K562 (cell line): Measurements from ENCODE around the gene EXOC3L1. TPM values are rescaled to one million over a fixed set of nuclear protein-coding genes. Genes with fewer than 3 reads are reported as not detected.
A peak's percentile ranks its signal among the peaks of the same experiment; 100 is the strongest.

Experiments
- CHD1 ChIP-seq: fragments of 200-600 bp; sonication (generic); IDR thresholded peaks from one replicate; pipeline ENCODE4 v1.6.1; 2012; ENCODE audit warnings: mild to moderate bottlenecking, moderate library complexity, low read length, inconsistent platforms
- EP400 ChIP-seq: fragments of 450-650 bp; IDR thresholded peaks from 2 replicates; pipeline ENCODE4 v1.6.1; 2017; ENCODE audit warnings: antibody characterized with exemption, mild to moderate bottlenecking, moderate library complexity
- FUS ChIP-seq: fragments of 200-400 bp; formaldehyde crosslinking; optimal IDR thresholded peaks from 2 replicates; pipeline ENCODE3; 2017; ENCODE audit warnings: low read depth, low read length
- JUN ChIP-seq, 2 experiments: sonication (generic) in 1 of 2; formaldehyde crosslinking in 1 of 2; IDR thresholded peaks; 2 replicates each; pipeline versions ENCODE4 v1.6.1 to v1.8.0; 2012 to 2022; ENCODE audit warnings: borderline replicate concordance in 2 of 2, mild to moderate bottlenecking in 2 of 2, improper control_type of control experiment in 1 of 2, low read depth in 1 of 2, low read length in 1 of 2, missing genetic modification reagents in 1 of 2
- KDM4B ChIP-seq, 2 experiments: fragments of 450-650 bp in 1 of 2; sonication (generic) in 1 of 2; IDR thresholded peaks; 2 replicates each; pipeline ENCODE4 v1.6.1; 2016 to 2017; ENCODE audit warnings: borderline replicate concordance in 2 of 2, antibody characterized with exemption in 1 of 2, low read depth in 1 of 2, mild to moderate bottlenecking in 1 of 2
- PHB ChIP-seq: fragments of 250-450 bp; sonication (Bioruptor Pico); IDR thresholded peaks from 2 replicates; pipeline ENCODE4 v1.5.0; 2021
- PHF8 ChIP-seq: fragments of 200-600 bp; sonication (generic); IDR thresholded peaks from 2 replicates; pipeline ENCODE4 v1.6.1; 2012; ENCODE audit warnings: mixed run types, mild to moderate bottlenecking, inconsistent platforms, low read length, moderate library complexity, borderline replicate concordance
- SIN3A ChIP-seq, 2 experiments: fragments of 150-350 bp in 1 of 2; IDR thresholded peaks; 2 replicates each; pipeline ENCODE4 v1.6.1; 2011 to 2016; ENCODE audit warnings: borderline replicate concordance in 2 of 2, low read depth in 2 of 2, low read length in 2 of 2, mild to moderate bottlenecking in 2 of 2, moderate library complexity in 2 of 2; ENCODE audit not compliant: control insufficient read depth in 1 of 2
- SREBF2 ChIP-seq: sonication (generic); formaldehyde crosslinking; IDR thresholded peaks from 2 replicates; pipeline ENCODE4 v1.4.0; 2020; ENCODE audit warnings: mild to moderate bottlenecking, missing genetic modification reagents
- STAG1 ChIP-seq: sonication (generic); formaldehyde crosslinking; IDR thresholded peaks from 2 replicates; pipeline ENCODE4 v1.5.0; 2020; ENCODE audit warnings: missing genetic modification reagents, borderline replicate concordance
- SUPT5H ChIP-seq: fragments of 450-650 bp; IDR thresholded peaks from 2 replicates; pipeline ENCODE4 v1.6.1; 2016
- TFAM ChIP-seq: fragments of 250-450 bp; sonication (Bioruptor Pico); conservative IDR thresholded peaks from 2 replicates; pipeline ENCODE4 v1.5.0; 2021; ENCODE audit warnings: mild to moderate bottlenecking, moderate library complexity
- YY1 ChIP-seq, 3 experiments: IDR thresholded peaks; 2 replicates each; pipeline ENCODE4 v1.6.1; 2011; ENCODE audit warnings: low read length in 2 of 3, mild to moderate bottlenecking in 2 of 3, moderate library complexity in 2 of 3, borderline replicate concordance in 1 of 3, control low read depth in 1 of 3, low read depth in 1 of 3; ENCODE audit not compliant: insufficient read depth in 3 of 3, insufficient replicate concordance in 2 of 3, control insufficient read depth in 1 of 3, insufficient read length in 1 of 3; ENCODE audit errors: extremely low read depth in 1 of 3
- ZNF311 ChIP-seq: fragments of 250-450 bp; sonication (Bioruptor Pico); IDR thresholded peaks from 2 replicates; pipeline ENCODE4 v1.4.0; 2020; ENCODE audit warnings: mild to moderate bottlenecking, moderate library complexity
- ZNF444 ChIP-seq: fragments of 250-450 bp; sonication (Bioruptor Pico); IDR thresholded peaks from 2 replicates; pipeline ENCODE4 v1.4.0; 2020; ENCODE audit warnings: mild to moderate bottlenecking, moderate library complexity
- ZNF551 ChIP-seq: fragments of 250-450 bp; sonication (Bioruptor Pico); IDR thresholded peaks from 2 replicates; pipeline ENCODE4 v1.5.0; 2021; ENCODE audit warnings: mild to moderate bottlenecking, moderate library complexity
- ZNF584 ChIP-seq: fragments of 200-800 bp; sonication (Bioruptor generic); IDR thresholded peaks from 2 replicates; pipeline ENCODE4 v1.6.1; 2016; ENCODE audit warnings: low read depth, mild to moderate bottlenecking, missing genetic modification characterization, missing compliant biosample characterization
- ZSCAN29 ChIP-seq: fragments of 450-650 bp; IDR thresholded peaks from 2 replicates; pipeline ENCODE4 v1.6.1; 2017
- polyA plus RNA-seq, 8 experiments: library from polyadenylated mRNA; depleted of rRNA in 4 of 8; stranded (reverse) in 5 of 8; unstranded in 3 of 8; fragments of >200 nt; fragmentation: Nextera tagmentation in 2 of 8; fragmentation: Illumina TruSeq in 1 of 8; extraction: Ambion mirVana in 2 of 8; extraction: Trizol in 1 of 8; gene quantifications; 2 replicates each; pipeline versions ENCODE4 v1.2.1 to v1.2.3, GENCODE V29; 2011 to 2014; ENCODE audit warnings: inconsistent platforms in 1 of 8, missing spikeins in 1 of 8
- total RNA-seq, 7 experiments: library from RNA; depleted of rRNA in 6 of 7; stranded (reverse); fragments of >200 nt in 6 of 7; fragmentation: Illumina TruSeq in 2 of 7; extraction: Trizol in 2 of 7; gene quantifications; 2 replicates each; pipeline versions ENCODE4 v1.2.1 to v1.2.3, GENCODE V29; 2011 to 2021; ENCODE audit warnings: low replicate concordance in 1 of 7
- TF ChIP-seq, protein P1 (sequence below): fragments of 200-800 bp; sonication (Bioruptor generic); IDR thresholded peaks from 2 replicates; pipeline ENCODE4 v1.6.1; 2017; ENCODE audit warnings: missing genetic modification characterization, missing compliant biosample characterization
- TF ChIP-seq, protein P2 (sequence below): fragments of 450-650 bp; IDR thresholded peaks from 2 replicates; pipeline ENCODE4 v1.6.1; 2016; ENCODE audit warnings: missing biosample characterization, missing genetic modification characterization
- TF ChIP-seq, protein P3 (sequence below): fragments of 450-650 bp; formaldehyde crosslinking; IDR thresholded peaks from 2 replicates; pipeline ENCODE4 v1.4.0; 2020; ENCODE audit warnings: mild to moderate bottlenecking, moderate library complexity
- TF ChIP-seq, protein P4 (sequence below), 2 experiments: fragments of 450-650 bp in 1 of 2; sonication (generic) in 1 of 2; formaldehyde crosslinking; conservative IDR thresholded peaks; 2 replicates each; pipeline versions ENCODE4 v1.4.0 to v1.8.1; 2020 to 2022; ENCODE audit warnings: mild to moderate bottlenecking in 1 of 2, missing genetic modification reagents in 1 of 2

The EXOC3L1 gene
- total and polyA plus RNA-seq, 9 of the 15 experiments (the other 6 are each of a cell fraction or from before 2014, with no cell fraction given), result 0.08 TPM; not detected in 8

DNA sequence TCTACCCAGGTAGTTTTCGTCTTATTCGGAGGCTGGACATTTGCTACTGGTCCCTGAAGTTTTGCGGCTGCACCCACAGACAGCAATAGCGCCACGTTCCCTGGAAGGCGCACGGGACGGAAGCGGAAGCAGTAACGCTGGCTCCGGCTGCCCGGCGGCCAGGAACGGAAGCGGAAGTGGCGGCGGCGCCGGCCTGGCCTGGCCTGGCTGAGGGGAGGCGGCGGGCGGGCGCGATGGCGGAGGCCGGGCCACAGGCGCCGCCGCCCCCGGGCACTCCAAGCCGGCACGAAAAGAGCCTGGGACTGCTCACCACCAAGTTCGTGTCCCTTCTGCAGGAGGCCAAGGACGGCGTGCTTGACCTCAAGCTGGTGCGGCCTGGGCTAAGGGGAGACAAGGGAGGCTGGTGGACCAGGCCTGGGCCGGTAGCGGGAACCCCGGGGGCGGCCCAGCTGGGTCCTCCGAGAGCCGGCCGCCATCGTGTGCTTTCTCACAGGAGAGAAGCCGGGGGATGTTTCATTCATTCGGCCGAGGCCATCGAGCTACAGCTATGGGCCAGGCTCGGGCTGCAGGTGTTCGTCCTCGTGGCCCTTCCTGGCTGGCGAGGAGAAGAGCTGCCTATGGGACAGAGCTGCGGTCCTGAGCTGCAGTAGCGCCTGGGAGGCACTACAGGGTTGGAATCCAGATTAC is 2.2 kb upstream of the EXOC3L1 start, which contains the start of gene E2F4 (continued):
- TF ChIP-seq ZNF444 (CRISPR knock-in tag) (no peak), SUPT5H (peak; percentile 62), KDM4B (IDR thresholded peaks at IDR 0.05; ENCODE audit: borderline replicate concordance in 2 of 2, low read depth in 1 of 2) (peak in 1 of 2 experiments; percentile 87; a peak in 1 of 4 replicates), PHF8 (peak; percentile 91; the same call in 1 of the 2 replicates), FUS (no peak), PHB (no peak), TFAM (CRISPR knock-in tag) (no peak), SIN3A (IDR thresholded peaks at IDR 0.05; ENCODE audit: borderline replicate concordance in 2 of 2, control insufficient read depth in 1 of 2, low read depth in 2 of 2, low read length in 2 of 2) (peak in 1 of 2 experiments; percentile 90; a peak in 2 of 4 replicates), STAG1 (CRISPR knock-in tag) (no peak), ZSCAN29 (peak; percentile 13; the same call in 1 of the 2 replicates), EP400 (peak; percentile 61; the same call in 1 of the 2 replicates), CHD1 (no peak), ZNF551 (CRISPR knock-in tag) (no peak), ZNF584 (CRISPR knock-in tag) (no peak), YY1 (IDR thresholded peaks at IDR 0.05; ENCODE audit: borderline replicate concordance in 1 of 3, control insufficient read depth in 1 of 3, extremely low read depth in 1 of 3, insufficient read depth in 3 of 3, insufficient read length in 1 of 3, insufficient replicate concordance in 2 of 3, low read depth in 1 of 3, low read length in 2 of 3) (peak in 2 of 3 experiments; percentile 70 to 83), SREBF2 (CRISPR knock-in tag) (no peak), JUN (IDR thresholded peaks at IDR 0.05; ENCODE audit: borderline replicate concordance, low read depth, low read length) (0 out of 2 replicates have a peak, but pooled peaks have one; percentile 36), JUN (CRISPR knock-in tag; IDR thresholded peaks at IDR 0.05; ENCODE audit: borderline replicate concordance) (0 out of 2 replicates have a peak, but pooled peaks have one; percentile 57), ZNF311 (CRISPR knock-in tag) (no peak)
- TF ChIP-seq, protein P1, sequence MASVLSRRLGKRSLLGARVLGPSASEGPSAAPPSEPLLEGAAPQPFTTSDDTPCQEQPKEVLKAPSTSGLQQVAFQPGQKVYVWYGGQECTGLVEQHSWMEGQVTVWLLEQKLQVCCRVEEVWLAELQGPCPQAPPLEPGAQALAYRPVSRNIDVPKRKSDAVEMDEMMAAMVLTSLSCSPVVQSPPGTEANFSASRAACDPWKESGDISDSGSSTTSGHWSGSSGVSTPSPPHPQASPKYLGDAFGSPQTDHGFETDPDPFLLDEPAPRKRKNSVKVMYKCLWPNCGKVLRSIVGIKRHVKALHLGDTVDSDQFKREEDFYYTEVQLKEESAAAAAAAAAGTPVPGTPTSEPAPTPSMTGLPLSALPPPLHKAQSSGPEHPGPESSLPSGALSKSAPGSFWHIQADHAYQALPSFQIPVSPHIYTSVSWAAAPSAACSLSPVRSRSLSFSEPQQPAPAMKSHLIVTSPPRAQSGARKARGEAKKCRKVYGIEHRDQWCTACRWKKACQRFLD (CRISPR knock-in tag), result peak; percentile 68; the same call in 1 of the 2 replicates
- TF ChIP-seq, protein P2, sequence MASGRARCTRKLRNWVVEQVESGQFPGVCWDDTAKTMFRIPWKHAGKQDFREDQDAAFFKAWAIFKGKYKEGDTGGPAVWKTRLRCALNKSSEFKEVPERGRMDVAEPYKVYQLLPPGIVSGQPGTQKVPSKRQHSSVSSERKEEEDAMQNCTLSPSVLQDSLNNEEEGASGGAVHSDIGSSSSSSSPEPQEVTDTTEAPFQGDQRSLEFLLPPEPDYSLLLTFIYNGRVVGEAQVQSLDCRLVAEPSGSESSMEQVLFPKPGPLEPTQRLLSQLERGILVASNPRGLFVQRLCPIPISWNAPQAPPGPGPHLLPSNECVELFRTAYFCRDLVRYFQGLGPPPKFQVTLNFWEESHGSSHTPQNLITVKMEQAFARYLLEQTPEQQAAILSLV (tag), result no peak
- TF ChIP-seq, protein P3, sequence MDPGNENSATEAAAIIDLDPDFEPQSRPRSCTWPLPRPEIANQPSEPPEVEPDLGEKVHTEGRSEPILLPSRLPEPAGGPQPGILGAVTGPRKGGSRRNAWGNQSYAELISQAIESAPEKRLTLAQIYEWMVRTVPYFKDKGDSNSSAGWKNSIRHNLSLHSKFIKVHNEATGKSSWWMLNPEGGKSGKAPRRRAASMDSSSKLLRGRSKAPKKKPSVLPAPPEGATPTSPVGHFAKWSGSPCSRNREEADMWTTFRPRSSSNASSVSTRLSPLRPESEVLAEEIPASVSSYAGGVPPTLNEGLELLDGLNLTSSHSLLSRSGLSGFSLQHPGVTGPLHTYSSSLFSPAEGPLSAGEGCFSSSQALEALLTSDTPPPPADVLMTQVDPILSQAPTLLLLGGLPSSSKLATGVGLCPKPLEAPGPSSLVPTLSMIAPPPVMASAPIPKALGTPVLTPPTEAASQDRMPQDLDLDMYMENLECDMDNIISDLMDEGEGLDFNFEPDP, result no peak
- TF ChIP-seq, protein P4, sequence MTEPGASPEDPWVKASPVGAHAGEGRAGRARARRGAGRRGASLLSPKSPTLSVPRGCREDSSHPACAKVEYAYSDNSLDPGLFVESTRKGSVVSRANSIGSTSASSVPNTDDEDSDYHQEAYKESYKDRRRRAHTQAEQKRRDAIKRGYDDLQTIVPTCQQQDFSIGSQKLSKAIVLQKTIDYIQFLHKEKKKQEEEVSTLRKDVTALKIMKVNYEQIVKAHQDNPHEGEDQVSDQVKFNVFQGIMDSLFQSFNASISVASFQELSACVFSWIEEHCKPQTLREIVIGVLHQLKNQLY (CRISPR knock-in tag; conservative IDR thresholded peaks at IDR 0.05), result no peak
